Small intestine (tissue), 7 donors: ENCODE data around the gene KCTD17. TPM values are rescaled to one million over a fixed set of nuclear protein-coding genes. Genes with fewer than 3 reads are reported as not detected.

Experiments
- DNase-seq, 2 donors: peaks; one replicate each; pipeline versions ENCODE4 v3.0.0 to v3.0.0-alpha.2; 2013
- FAIRE-seq: peaks from 2 replicates; lab custom pipeline; 2012; peaks lifted over from hg19 to GRCh38; lab: Jason Lieb, UNC
- H3K27ac ChIP-seq, 3 donors: one replicate each; pipeline ENCODE4 v1.5.1; 2013; ENCODE audit warnings: low read length in 2 of 3, mild to moderate bottlenecking in 2 of 3, control low read depth in 1 of 3, inconsistent platforms in 1 of 3, low read depth in 1 of 3, moderate library complexity in 1 of 3
- H3K27me3 ChIP-seq, 3 donors: one replicate each; pipeline ENCODE4 v1.6.1; 2013; ENCODE audit warnings: low read length in 3 of 3, inconsistent platforms in 1 of 3; ENCODE audit not compliant: control insufficient read depth in 3 of 3, insufficient read depth in 3 of 3
- H3K36me3 ChIP-seq, 3 donors: one replicate each; pipeline ENCODE4 v1.6.1; 2013; ENCODE audit warnings: low read length in 3 of 3, inconsistent platforms in 1 of 3, low read depth in 1 of 3, mild to moderate bottlenecking in 1 of 3, moderate library complexity in 1 of 3; ENCODE audit not compliant: control insufficient read depth in 3 of 3, insufficient read depth in 2 of 3
- H3K4me1 ChIP-seq, 3 donors: one replicate each; pipeline ENCODE4 v1.6.1; 2013; ENCODE audit warnings: low read length in 2 of 3, inconsistent platforms in 1 of 3, low read depth in 1 of 3, mild to moderate bottlenecking in 1 of 3, moderate library complexity in 1 of 3; ENCODE audit not compliant: control insufficient read depth in 3 of 3, insufficient read depth in 2 of 3
- H3K4me3 ChIP-seq, 3 donors: one replicate each; pipeline ENCODE4 v1.5.1; 2013; ENCODE audit warnings: low read length in 3 of 3, control low read depth in 1 of 3, inconsistent platforms in 1 of 3, low read depth in 1 of 3, mild to moderate bottlenecking in 1 of 3, moderate library complexity in 1 of 3
- H3K9me3 ChIP-seq, 2 donors: one replicate each; pipeline ENCODE4 v1.6.1; 2013; ENCODE audit warnings: low read depth in 1 of 2, low read length in 1 of 2; ENCODE audit not compliant: control insufficient read depth in 2 of 2, insufficient read depth in 1 of 2
- WGBS, 3 donors: extraction: QIAGEN DNeasy Blood & Tissue Kit; methylation state at CpG; one replicate each; pipeline ENCODE4 v1.1.7; 2013; 5-methylcytosine and 5-hydroxymethylcytosine counted together
- polyA plus RNA-seq, 4 donors: library from polyadenylated mRNA; stranded (reverse) in 3 of 4; unstranded in 1 of 4; fragments of 200-250 nt in 3 of 4; fragments of 120-200 nt in 1 of 4; gene quantifications; one replicate each; pipeline versions ENCODE4 v1.2.1 to v1.2.3, GENCODE V29; 2013
- donor health status: healthy with polysubstance abuse.
- donor health status: control.
- donor health status: control.
- donor health status: Bipolar disorder and iron deficiency.
- donor health status: healthy.

The KCTD17 gene
- polyA plus RNA-seq, 4 donors, result 3.6 to 18.8 (median 10.3) TPM

DNA sequence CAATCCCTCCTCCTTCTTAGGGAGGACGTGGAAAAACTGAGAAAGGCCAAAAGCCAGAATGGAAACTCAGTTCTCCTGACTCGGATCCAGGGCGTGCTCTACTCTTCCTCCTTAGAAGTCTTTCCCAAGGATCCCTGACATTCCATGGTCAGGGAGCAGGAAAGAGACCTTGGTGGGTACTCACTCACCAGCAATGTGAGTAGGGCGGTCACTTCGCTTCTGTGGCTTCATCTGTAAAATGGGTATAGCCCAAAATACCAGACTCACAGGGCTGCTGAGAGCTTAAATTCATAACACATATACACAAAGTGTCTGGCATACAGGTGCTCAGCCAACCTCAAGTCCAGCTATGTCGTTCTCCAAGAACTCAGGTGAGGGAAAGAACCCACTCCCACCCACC lies 629 bp upstream of the KCTD17 start:
- WGBS, 3 donors, result 67 to 77% (median 76%) methylated on average over 6 of the region's 6 CpGs
- Histone ChIP-seq H3K4me3 (no peak overlapping the region), H3K27ac (peak overlapping the region in 1 of 3 donors; percentile 2), H3K9me3 (no peaks in the 10 kb centered on the region), H3K4me1 (peaks cover 0 to 21% (median 0%) of the 10 kb centered on the region in 3 donors), H3K27me3 (no peaks in the 10 kb centered on the region), H3K36me3 (peaks cover 0 to 18% (median 0%) of the 10 kb centered on the region in 3 donors)
- no peak for FAIRE-seq
- DNase-seq, result no peak

DNA sequence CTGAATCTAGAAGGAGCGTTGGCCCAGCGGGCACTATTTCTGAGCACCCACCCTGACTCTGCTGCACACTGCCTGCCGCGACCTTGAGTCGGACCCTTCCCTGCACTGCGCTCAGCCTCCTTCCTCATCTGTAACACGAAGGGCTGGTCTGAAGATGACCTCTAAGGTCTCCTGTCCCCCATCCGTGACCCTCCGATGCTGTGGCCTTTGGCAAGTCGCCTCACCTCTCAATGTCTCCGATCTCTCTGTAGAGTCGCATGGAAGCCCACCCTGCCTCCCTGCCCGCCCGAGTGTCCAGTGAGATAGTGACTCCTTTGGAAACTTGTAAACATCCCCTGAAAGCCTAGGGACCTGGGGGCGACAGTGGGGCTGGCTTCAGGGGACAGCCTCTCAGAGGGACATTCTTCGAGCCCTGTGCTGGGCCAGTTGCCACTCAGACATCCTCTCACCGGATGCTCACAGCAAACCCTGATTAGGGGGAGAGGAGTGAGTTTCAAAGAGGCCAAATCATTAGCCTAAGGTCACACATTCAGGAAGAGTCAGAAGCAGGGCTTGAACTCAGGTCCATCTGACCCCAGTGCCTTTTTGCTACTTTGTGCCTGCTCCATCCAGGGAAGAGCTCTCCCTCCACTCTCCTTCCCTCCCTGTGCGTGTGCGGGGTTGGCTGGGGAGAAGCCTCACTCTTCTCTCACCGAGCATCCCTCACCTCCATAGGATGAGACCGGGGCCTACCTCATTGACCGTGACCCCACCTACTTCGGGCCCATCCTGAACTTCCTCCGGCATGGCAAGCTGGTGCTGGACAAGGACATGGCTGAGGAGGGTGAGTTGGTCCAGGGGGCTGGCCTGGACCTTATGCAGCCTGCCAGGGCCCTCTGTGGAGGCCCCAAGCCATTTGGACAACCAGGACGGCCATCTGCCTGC lies 1.1 kb downstream of the KCTD17 start:
- 84 to 94% (median 92%) methylated on average over 24 to 25 of the region's 25 CpGs for WGBS, 3 donors
- Histone ChIP-seq H3K36me3 (peaks cover 0 to 33% (median 0%) of the 10 kb centered on the region in 3 donors), H3K27me3 (no peaks in the 10 kb centered on the region), H3K4me3 (peak overlapping the region in 2 of 3 donors; percentile 25 to 67), H3K27ac (no peak overlapping the region), H3K9me3 (no peaks in the 10 kb centered on the region), H3K4me1 (peaks cover 0 to 21% (median 0%) of the 10 kb centered on the region in 3 donors)
- DNase-seq (no peak), FAIRE-seq (no peak)

DNA sequence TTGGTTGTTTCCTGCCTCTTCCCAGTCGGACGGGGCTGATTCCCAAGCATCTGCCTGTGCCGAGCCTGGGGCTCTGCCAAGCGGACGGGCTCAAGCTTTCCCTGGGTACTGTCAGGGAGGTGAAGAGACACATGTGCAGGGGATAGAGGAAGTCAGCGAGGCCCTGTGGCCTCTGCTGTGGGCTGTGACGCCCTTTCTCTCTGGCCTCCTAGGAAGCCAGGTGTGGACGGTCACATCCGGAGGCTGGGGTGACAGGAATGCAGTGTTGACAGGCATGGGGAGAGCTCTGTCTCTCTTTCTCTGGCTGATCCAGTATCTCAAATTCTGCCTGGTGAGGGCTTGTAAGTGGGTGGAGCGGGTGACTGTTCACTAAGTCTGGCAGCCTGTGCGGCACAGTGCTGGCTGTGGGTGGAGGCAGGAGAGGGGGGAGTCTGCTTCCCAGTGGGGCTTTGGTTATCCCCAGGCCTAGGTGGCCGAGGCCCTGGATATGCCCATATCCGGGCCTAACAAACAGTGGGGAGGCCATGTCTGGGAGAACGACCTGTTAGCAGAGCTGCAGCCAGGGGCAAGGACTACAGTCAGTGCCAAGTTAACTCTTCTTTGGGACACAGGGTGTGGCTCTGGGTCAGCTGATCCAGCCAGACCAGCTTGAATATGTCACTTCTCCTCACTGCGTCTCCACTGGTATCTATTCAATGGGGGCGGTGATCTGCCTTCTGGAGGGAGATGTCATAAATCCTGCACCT lies 1.9 kb downstream of the KCTD17 start:
- DNase-seq (peak; percentile 40 to 48), FAIRE-seq (no peak)
- no peak overlapping the region for H3K27ac ChIP-seq

DNA sequence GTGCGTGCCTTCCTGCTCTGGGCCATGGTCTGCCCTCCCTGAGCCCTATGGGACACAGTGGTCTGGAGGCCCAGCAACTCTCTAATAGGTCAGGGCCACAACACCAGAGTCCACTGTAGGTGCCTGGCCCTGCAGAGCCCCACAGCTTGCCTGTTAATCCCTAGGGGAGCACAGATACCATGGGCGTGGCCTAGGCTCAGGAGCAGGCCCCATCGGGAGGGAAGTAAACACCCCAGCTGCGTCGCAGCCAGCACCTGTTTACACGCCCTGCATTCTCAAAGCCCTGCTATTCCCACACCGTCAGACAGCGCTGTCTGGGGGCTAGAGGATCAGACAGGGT lies 2.5 kb downstream of the KCTD17 start:
- Histone ChIP-seq H3K4me1 (peaks cover 0 to 21% (median 0%) of the 10 kb centered on the region in 3 donors), H3K27ac (peak overlapping the region in 1 of 3 donors; percentile 0), H3K9me3 (no peaks in the 10 kb centered on the region), H3K36me3 (peaks cover 0 to 46% (median 0%) of the 10 kb centered on the region in 3 donors), H3K4me3 (no peak overlapping the region), H3K27me3 (no peaks in the 10 kb centered on the region)
- FAIRE-seq (no peak), DNase-seq (peak; percentile 41 to 56)
- 18 to 63% (median 40%) methylated on average over 8 of the region's 8 CpGs for WGBS, 3 donors

More for the DNA sequence above, 1.9 kb downstream of the KCTD17 start:
- H3K27me3 ChIP-seq, result no peaks in the 10 kb centered on the region
- peaks cover 0 to 21% (median 0%) of the 10 kb centered on the region in 3 donors for H3K4me1 ChIP-seq
- WGBS, 3 donors, result 56 to 75% (median 75%) methylated on average over 16 of the region's 16 CpGs
- H3K4me3 ChIP-seq, result no peak overlapping the region
- H3K36me3 ChIP-seq, result peaks cover 0 to 41% (median 0%) of the 10 kb centered on the region in 3 donors
- no peaks in the 10 kb centered on the region for H3K9me3 ChIP-seq

DNA sequence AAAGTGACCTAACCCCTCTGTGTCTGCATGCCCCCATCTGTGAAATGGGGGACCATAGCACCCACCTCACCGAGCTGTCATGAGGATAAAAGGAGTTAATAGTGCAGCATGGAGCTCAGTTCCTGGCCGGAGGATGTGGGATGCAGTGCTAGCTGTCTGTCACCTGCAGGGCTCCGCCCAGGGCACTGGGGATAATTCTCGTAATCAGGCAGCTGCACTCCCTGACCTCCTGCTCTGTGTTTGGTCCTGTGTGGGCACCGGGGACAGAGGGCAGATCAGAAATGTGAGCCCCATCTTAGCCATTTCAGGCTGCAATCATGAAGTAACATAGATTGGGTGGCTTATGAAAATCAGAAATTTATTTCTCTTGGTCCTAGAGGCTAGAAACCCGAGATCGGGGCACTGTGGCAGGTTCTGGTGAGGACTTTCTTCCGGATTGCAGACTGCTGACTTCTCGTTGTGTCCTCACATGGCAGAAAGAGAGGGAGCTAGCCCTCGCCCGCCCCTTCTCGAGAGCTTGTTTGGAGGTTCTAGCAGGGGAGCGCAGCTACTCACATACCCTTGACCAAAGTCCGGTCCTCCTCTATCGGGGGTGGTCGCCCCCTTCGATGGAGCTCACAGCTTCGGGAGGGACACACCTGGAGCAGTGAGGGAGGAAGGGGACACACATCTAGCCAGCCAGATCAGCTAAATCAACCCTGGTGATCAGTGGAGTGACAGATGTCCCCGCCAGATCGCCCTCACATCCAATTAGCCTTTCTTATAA lies 3.2 kb downstream of the KCTD17 start:
- peak; percentile 59 to 64 for DNase-seq
- H3K27me3 ChIP-seq, result no peaks in the 10 kb centered on the region
- no peak overlapping the region for H3K4me3 ChIP-seq
- H3K27ac ChIP-seq, result peak overlapping the region in 1 of 3 donors; percentile 0
- WGBS, 3 donors, result 38 to 74% (median 50%) methylated on average over 20 of the region's 20 CpGs
- no peak for FAIRE-seq
- H3K36me3 ChIP-seq, result peaks cover 0 to 54% (median 5%) of the 10 kb centered on the region in 3 donors
- peaks cover 0 to 21% (median 0%) of the 10 kb centered on the region in 3 donors for H3K4me1 ChIP-seq
- H3K9me3 ChIP-seq, result no peaks in the 10 kb centered on the region

DNA sequence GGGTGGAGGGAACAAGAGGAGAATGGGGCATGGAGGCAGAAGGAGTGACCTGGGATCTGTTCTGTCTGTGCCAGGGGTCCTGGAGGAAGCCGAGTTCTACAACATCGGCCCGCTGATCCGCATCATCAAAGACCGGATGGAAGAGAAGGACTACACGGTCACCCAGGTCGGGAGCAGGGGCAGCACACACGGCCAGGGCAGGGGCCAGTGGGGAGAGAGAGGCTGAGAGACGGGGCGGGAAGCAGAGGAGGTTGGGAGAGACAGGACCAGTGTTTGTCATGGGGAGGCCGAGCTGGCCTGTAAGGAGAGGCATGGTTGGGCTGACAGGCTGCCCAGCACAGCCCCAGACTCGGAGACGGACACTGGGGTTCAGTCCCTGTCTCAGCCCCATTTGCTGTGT lies 4.7 kb downstream of the KCTD17 start:
- peaks cover 0 to 31% (median 0%) of the 10 kb centered on the region in 3 donors for H3K4me1 ChIP-seq
- WGBS, 3 donors, result 94 to 98% (median 95%) methylated on average over 11 to 13 of the region's 13 CpGs
- H3K36me3 ChIP-seq, result peaks cover 0 to 62% (median 6%) of the 10 kb centered on the region in 3 donors
- DNase-seq (no peak), FAIRE-seq (no peak)
- no peaks in the 10 kb centered on the region for H3K27me3 ChIP-seq
- H3K9me3 ChIP-seq, result no peaks in the 10 kb centered on the region
- no peak overlapping the region for H3K27ac ChIP-seq
- no peak overlapping the region for H3K4me3 ChIP-seq

DNA sequence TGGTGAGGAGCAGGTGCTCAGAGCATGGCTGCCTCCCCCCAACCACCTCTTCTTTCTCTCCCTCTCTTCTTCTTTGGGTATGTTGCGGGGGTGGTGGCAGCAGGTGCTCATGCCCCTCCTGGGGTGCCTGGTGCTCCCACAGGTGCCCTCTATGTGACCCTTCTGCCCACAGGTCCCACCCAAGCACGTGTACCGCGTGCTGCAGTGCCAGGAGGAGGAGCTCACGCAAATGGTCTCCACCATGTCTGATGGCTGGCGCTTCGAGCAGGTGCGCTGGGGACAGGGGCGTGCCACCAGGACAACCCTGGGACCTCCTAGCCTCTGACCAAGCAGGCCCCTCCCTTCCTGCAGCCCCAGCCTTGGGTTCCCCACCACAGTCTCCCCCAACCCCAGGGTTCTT lies 5.7 kb downstream of the KCTD17 start:
- FAIRE-seq, result no peak

More for the DNA sequence above, 5.7 kb downstream of the KCTD17 start:
- Histone ChIP-seq H3K36me3 (peaks cover 0 to 62% (median 6%) of the 10 kb centered on the region in 3 donors), H3K9me3 (no peaks in the 10 kb centered on the region), H3K27me3 (no peaks in the 10 kb centered on the region), H3K4me3 (no peak overlapping the region), H3K4me1 (peaks cover 0 to 40% (median 0%) of the 10 kb centered on the region in 3 donors), H3K27ac (no peak overlapping the region)
- WGBS, 3 donors, result 73 to 84% (median 78%) methylated on average over 8 to 9 of the region's 9 CpGs
- DNase-seq, result no peak
